GM21447 (cell line): Measurements from ENCODE around the gene ANKS1B.

ENCODE experiments used
- ATAC-seq: cut with Tn5 transposase; IDR thresholded peaks from one replicate; pipeline ENCODE4 v1.9.1; 2021; ENCODE audit not compliant: unreplicated experiment

The ANKS1B gene

DNA sequence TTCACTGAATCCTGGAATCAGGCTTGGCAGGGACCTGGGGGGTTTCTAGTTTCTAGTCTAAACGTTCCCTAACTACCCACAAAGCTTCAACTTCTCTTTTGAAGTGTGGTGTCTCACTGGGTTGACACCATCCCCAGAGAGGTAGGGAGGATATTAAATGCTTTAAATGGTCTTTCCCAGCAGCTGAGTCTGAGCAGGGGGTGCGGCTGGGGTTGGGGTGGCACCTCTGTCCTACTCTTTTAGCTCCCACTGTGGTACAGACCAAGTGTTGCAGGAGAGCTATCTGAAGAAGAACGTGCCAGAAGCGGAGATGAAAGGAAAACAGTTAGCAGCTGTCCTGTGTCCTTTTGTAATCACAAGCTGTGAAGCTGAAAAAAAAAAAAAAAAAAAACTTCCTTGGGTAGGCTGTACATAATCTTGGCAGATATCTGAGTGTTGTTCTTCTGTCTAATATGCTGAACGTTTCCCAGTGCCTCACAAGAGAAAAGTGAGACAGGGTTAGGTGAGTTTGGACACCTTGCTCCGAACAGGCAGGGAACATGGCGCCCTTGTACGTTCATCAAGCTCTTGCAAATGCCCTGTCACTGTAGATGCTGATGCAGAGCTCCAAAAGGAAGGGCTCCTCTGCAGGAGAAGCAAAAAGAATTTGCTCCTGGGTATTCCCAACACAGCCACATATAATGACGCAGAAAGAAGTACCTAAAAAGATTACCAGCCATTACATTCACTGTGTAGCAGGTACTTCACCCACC, 892.5 kb downstream of the ANKS1B start:
- ATAC-seq = no peak

DNA sequence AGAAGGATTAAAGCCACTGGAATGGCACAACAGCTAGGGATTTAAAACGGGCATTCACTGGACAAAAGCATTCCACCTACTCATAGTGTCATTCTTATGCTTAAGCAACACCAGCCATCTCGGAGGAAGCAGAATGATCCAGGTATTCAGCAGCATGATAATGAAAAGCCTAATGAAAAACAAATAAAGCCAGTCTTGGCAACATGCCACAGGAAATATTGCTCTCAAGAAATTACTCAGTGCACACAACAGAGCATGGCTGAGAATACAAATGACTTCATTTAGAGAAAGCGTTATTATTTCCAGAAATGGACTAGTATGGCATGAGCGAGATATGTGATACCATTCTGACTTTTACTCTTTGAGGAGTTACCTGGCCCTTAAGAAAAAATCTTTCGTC, 897.5 kb downstream of the ANKS1B start:
- ATAC-seq = no peak

DNA sequence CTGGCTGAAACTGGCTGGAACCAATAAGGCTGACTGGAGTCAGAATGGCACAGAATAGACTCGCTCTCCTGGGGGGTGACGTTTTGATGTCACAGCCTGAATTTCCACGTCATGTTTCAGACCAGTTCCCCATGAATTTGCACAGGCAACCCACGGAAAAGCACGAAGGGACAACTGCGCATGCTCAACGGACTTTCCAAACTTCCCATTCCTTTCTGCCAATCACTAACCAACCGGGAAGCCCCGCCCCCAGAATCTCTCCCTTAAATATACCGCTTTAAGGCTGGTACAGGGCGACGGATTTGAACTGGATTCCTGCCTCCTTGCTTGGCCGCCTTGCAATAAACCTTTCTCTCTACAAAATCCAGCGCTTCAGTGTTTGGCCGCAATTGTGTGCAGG, 904.9 kb downstream of the ANKS1B start:
- ATAC-seq = no peak

DNA sequence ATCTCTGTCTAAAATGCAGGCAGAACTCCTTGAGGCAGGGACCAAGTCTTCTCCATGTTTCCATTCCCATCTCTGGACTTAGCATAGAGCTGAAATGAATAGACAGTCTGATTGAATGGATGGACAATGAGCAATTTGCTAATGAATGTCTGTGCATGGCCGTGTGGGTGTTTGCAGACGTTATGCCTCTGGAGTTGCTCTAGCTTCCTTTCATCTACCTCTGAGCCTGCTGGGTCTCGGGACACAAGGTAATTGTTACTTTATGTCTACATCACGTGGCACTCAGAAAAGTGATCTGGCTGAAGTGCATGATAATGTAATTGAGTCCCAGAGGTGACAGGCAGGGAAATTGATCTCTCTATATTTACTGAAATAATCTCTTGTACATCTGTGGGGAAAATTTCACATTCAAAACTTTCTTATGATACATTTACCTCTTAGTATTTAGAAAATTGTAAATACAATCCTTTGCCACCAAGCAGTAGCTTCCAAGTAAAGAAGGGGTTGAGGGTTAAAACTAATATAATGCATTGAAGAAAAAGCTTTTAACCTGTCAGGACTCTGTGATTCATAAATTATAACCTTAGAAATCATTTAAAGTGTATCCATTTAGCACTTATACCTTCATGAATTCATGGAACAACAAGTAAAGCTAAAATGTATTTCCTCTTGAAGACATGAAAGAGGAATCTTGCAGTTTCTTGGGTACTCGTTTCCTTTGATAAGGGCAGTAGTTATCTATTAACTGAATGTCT, 915.6 kb downstream of the ANKS1B start:
- ATAC-seq = no peak

DNA sequence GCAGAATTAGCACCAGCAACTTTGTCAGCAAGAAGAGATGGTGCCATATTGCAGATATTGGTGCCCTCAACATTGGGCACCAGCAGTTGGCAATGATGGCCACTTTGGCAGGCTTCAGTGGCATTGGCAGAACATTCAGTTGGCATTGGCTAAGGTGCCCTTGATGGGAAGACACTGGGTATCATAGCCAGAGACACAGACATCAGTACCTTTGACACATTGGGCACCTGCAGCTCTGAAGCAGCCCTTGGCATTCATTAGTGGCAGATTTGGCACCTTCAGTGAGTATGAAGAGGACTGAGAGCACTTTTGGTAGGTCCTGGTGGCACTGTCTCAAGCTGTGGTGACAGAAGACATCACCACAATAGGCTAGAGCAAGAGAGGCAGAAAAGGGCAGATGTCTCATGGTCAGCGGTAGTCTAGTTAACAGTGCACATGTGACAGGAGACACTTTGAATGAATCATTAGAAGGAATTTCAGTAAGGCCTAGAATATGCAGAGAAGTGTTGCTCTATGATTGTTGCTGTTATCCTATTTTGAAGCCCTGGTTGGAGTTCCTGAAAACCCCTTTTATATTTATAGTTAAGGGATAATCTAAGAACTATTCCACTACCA, 917.5 kb downstream of the ANKS1B start:
- no peak for ATAC-seq

DNA sequence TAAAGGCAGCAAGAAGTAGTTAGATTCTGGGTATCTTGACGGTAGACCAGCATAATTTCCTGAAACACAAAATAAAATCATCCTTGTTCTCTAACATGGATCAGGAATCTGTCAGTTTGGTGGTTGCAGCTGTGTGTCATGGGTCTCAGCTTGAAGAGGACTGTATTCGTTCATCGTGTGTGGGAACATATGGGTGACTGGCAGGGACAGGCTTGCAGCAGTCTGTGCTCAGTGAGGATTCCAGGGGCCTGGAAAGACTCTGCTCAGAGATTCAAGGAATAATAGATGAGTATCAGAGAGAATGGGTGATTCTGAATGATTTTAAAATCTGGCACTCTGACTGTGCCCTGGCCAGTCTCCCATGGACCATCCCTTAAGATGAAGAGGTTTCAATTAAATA, 918.0 kb downstream of the ANKS1B start:
- ATAC-seq = no peak

DNA sequence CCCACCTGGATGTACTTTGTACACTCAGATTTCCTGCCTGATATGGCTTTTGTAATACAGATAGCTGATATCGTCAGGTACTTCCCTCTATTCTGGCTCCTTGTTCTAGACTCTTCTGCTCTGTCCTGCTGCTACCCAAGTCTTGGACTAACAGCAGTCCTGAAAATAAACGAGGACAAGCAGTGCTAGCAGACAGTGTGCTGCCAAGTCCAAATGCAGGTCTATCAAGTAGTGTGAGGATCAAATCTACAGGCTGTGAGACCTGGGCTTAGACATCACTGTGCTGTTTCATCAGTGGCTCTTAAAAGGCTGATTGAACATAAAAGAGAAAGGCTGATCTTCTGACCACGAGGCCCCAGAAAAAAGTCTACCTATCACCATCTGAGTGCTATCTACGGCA, 921.6 kb downstream of the ANKS1B start:
- ATAC-seq = no peak

DNA sequence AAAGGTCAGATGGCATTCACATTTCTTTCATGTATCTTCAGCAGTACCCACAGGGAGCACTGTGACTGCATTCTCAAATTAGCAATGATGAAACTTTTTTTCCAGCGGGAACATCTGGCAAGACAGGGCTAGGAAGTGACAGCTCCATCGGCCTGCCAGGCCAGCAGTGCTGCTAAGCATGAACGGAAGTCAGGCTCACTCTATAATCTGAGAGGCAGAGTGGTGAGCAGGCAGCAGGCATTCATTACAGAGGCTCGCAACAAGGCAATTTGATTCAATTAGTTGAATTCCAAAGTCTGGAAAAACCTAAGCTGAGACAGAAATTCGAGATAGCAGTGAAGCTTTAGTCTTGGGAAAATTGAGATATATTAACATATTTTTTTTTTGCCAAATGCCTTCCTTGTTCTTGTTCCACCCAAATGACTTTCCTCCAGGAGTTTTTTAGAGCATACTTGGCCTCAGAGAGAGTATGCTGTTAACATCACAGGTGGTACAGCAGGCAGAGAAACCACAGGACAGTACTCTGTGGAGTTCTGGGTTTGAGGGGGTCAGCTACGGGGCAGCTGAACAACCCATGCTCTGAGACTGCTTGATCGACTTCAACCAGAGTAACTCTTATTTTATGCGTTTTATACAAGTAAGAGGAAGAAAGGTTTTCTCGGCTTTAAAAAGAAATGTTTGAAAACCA, 924.8 kb downstream of the ANKS1B start:
- no peak for ATAC-seq

DNA sequence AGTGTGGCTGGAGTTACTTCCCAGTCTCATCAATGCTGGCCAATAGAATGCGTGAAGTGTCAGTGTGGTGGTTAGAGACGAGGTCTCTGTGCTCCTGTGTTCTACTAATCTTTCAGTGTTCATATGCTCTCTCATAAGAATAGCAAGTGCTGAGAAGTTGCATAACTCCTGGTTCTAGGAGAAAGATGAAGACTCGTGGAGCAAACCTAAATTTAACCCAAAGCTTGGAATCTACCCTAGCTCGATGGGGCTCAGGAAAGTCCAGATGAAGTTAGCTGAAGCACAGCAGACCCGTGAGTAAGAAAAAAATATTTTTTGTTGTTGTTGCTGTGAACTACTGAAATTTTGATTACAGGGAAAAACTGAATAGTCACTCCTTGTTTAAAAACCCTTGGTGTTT, 927.1 kb downstream of the ANKS1B start:
- no peak for ATAC-seq

DNA sequence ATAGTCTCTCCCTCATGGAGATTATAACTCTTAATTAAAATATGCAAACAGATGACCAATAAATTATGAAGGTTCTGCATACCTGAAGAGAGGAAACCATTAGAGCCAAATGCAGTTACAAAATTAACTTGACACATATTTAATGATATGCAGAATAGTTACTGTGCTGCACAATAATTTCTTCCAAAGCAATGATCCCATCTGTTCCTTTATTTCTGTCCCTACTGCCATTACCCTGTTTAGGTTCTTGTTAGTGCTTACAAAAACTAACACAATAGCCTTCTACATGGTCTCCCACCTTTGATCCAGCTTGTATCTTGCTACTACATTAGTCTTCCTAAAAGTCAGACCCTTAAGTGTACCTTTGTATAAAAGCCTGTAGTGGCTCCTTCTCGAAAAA, 928.5 kb downstream of the ANKS1B start:
- no peak for ATAC-seq

DNA sequence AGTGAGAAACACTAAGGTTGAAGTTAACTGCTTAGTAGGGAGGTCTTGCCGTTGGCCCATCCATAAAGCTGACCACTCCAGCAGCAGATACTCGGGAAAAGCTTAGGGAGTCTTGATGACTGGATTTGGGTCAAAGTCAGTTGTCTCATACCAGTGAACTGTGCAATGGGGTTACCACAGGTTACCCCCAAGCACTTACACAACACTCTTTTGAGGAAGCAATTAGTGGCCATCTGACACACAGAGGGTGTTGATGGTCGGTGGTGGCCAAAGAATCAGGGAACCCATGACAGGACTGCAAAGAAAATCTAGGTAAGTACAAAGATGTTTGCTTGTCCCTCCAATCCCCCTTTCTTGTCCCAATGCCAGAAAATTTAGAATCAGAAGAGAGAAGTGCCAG, 929.4 kb downstream of the ANKS1B start:
- ATAC-seq = no peak

DNA sequence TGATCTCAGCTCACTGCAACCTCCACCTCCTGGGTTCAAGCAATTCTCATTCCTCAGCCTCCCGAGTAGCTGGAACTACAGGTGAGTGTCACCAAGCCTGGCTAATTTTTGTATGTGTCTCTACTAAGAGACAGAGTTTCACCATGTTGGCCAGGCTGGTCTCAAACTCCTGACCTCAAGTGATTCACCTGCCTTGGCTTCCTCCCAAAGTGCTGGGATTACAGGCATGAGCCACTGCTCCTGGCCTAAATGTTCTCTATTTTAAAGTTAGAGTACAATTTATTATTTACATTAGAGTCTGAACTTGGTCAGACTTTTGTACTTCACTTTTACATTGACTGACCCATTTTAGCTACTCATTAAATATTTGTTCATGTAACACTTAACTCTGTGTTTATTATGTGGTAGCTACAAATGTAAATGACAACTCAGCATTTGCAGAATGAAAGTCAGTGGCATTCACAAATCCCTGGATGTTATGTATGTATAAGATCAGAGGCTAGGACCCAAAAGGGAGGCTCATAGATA, 930.1 kb downstream of the ANKS1B start:
- ATAC-seq = no peak

DNA sequence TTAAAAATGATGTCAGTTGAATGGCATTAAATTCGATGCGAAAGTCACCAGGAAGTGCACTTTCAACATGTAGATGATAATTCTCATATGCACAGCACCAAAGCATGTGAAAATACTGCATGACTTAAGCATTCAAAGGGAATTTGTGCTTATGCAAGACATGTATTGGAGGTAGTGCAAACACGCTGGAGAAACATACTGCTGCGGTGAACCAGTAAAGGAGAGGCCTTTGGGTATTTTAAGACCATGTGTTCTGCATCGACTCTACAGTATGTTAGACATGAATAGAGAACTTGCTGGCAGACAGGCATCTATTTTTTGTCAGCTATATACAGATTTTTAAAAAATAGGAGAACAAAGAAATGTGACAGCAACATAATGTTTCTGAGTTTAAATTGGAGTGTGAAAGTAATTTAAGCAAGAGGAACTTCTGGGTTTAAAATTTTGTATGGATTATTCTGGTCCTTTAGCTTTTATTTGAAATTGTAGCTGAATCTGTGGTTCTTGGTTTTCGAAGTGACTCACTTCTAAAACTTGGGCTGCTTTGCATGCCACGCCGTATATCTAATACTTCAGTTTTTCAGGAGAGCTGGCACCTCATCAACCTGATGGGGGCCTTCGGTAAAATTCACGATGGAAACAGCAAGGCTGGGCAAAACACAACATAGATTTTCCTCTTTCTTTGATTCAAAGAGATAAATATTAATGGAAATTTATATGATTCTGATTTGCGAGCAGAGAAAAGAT, 930.9 kb downstream of the ANKS1B start:
- no peak for ATAC-seq

DNA sequence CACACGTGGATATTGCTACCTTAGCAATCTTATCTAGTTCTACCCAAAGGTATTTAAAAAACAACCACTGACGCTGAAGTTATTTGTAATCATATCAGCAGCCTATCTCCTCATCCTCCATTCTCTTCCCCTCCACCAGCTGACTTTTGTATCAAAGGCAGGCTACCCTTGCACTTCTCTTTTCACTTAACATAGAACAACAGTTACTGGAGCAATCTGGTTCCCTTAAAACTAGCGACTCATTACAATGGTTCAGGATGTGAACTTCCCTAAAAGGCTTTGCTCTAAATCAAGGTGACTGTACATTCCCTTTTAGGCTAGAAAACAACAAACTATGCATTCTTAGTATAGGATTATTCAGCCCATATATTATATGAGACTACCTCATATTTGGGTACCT, 935.0 kb downstream of the ANKS1B start:
- no peak for ATAC-seq

DNA sequence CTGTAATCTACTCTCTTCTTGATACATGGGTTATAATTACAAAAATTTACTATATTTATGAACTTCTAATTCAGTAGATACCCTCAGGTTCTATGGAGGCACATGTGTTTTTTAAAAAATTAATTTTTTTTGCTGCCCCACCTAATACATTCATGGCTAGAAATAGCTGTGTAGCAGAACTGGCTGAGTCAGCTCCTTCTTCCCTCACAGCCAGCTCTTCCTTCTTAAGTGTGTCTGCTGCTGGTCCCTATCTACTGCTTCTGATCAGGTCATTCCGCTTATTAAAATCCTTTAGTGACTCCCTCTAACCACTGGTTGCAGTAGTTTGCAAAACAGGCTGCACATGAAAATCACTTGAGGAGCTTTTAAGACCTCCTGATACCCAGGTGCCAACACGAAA, 939.6 kb downstream of the ANKS1B start:
- no peak for ATAC-seq

DNA sequence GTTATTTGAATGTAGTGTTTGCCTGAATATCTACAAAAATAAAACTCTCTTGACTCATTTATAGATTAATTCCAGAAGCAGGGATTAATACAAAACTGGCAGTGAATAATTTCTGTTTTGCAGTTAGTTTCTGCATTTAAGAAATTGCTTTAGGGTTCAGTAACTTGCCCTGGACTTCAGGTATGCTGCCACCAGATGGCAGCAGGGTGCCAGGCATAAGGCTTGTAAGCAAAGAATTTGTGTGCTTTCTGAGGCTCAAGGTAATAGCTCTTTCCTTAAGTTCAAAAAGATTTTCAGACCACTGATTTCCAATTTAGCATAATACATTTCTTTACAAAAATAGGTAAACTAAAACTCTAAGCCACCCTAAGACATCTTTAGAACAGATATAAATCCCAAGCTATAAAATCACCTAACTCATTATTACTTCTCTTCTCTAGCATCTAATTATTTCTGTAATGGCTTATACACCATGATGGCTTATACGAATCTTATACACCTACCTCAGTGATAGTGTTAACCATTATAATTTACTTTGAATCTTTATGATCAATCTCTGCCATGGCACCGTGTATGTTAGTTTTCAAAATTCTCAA, 941.3 kb downstream of the ANKS1B start:
- ATAC-seq = no peak

DNA sequence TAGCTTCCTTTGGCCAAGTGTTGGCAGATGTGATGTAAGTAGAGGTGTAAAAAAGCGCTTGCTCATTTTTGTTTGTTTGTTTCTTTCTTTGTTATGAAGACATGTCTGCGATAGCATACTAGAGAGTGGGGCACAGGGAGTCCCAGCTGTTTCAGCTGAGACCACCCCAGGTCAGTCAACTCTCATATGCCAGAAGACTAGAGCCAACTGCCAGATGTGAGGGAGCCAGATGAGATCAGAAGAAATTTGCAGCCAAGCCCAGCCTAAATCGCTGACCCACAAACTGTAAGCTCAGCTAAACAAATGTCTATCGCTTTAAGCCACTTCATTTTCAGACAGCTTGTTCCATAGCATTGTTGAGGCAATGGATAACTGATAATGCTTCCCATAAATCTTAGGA, 942.5 kb downstream of the ANKS1B start:
- ATAC-seq = no peak

DNA sequence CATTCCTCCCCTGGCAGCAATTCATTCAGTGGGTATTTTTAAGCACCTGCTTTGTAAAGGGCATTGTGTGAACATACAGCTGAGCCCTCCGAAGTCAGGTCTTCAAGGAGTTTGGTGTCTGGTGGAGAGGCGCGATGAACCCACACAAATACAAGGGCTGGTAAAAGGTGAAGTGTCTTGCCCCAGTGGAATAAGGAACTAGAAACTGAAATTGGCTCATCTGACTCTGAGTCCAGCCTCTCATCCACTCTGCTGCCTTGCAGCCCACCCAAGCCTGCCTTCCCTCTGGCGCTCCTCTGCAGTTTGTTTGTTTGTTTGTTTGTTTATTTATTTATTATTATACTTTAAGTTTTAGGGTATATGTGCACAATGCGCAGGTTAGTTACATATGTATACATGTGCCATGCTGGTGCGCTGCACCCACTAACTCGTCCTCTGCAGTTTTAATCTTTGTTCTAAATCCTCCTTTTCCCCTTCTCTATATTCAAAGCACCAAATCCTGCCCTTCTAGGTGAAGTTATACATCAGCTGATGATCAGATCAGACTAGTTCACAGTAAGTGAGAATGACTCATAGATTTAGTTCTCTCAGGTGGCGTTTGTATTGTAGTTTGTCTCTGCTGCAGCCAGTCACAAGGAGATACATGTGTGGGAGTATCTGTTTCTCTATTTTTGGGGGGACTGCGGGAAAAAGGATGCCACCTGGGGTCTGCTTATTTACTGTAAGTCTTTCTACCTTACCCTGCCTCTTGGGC, 945.2 kb downstream of the ANKS1B start:
- ATAC-seq = no peak

DNA sequence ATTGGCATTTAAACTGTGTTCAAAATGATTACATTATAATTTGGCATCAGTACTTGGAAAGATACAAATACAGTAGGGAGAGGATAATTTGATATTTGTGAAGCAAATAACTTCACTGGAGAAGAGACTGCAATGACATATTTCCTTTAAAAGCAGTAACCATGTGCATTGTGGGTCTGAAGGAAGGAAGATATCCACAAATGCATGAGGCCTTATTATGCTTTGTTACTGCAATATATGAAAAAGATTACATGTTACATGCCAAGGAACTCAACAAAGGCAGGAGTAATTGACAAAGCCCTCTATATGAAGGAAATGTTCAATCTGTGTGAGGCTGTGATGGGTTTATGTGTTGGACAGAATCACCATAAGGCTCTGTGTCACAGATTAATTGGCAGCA, 948.2 kb downstream of the ANKS1B start:
- ATAC-seq = no peak

DNA sequence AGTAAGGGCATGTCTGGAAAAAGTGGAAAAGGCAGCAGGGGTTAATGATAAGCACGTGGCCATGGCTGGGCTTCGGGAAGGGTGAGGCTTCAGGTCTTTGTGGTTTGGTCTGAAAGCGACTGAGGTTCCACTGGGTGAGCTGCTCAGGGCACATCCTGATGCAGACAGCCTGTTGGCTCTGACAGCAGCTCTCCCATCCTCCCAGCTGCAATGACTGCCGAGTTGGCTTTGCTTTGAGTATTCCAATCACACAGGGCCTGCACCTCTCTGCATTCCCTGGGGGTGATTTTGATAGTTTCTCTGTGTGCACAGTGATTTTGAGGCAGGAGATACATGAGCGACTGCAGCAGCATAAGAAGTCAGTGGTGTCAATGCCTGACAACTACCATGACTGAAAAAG, 948.9 kb downstream of the ANKS1B start:
- ATAC-seq = no peak
